Fibroblast of skin of back (primary cell): ENCODE results near the gene NXF3.
"Not testable (repeated sequence)": the region's sequence is repeated elsewhere in the genome, so short reads cannot be mapped to it uniquely, and the experiment has no call there.

Experiments used
- DNase-seq: peaks from one replicate; pipeline ENCODE4 v3.0.0-alpha.2; 2013

NXF3 gene

DNA sequence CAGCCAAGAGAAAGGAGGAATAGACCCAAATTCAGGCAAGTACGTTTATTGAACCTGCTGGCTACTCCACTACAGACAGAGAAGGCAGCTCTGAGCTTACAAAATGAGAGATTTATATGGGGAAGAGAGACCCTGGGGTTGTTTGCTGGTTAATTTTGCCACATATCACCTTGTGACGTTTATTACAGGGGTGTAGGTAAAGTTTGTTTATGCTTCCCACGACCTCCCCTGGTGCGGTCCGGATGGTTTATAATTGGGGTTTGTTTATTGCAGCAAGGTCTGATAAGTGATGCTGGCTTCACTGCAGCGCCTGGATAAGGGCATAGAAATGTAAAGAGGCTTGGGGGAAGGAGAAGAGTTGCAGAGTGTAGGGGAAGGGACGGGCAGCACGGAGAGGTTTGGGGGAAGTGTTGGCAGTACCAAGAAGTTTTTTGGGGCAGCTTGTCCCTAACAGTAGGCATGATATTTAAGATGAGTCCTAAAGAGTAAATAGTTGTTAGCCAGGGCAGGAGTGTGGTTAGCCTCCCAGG lies 41.6 kb downstream of the NXF3 start:
- no peak for DNase-seq

DNA sequence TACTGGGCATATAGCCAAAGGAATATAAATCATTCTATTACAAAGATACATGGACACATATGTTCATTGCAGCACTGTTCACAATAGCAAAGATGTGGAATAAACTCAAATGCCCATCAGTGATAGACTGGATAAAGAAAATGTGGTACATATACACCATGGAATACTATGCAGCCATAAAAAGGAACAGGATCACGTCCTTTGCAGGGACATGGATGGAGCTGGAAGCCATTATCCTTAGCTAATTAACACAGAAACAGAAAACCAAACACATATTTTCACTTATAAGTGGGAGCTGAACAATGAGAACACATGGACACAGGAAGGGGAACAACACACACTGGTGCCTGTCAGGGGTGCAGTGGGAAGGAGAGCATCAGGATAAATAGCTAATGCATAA lies 59.6 kb downstream of the NXF3 start:
- not testable (repeated sequence) for DNase-seq
